CD14-positive monocyte (primary cell): ENCODE measurements around the gene ELN. TPM values are rescaled to one million over a fixed set of nuclear protein-coding genes. Genes with fewer than 3 reads are reported as not detected.

Experiments used
- DNase-seq, 3 donors: peaks; one replicate each; pipeline ENCODE4 v3.0.0-alpha.2; 2011 to 2022
- H2AFZ ChIP-seq: 2 replicates; pipeline ENCODE4 v1.6.0; 2012; ENCODE audit warnings: mild to moderate bottlenecking, low read depth, low read length, inconsistent platforms; ENCODE audit not compliant: insufficient read depth, poor library complexity, severe bottlenecking
- H3K27ac ChIP-seq, 2 donors: 1 replicate in 1 of 2; 2 replicates in 1 of 2; pipeline ENCODE4 v1.5.1; 2012 to 2013; ENCODE audit warnings: low read length in 2 of 2, control low read depth in 1 of 2, inconsistent platforms in 1 of 2, low read depth in 1 of 2, mild to moderate bottlenecking in 1 of 2
- H3K27me3 ChIP-seq, 2 donors: one replicate each; pipeline versions ENCODE4 v1.6.0 to v1.6.1; 2011 to 2013; ENCODE audit warnings: low read length in 2 of 2; ENCODE audit not compliant: control insufficient read depth in 2 of 2, insufficient read depth in 2 of 2
- H3K36me3 ChIP-seq, 2 donors: replicated peaks in 1 of 2; 1 replicate in 1 of 2; 2 replicates in 1 of 2; pipeline versions ENCODE4 v1.5.1 to v1.6.1; 2012 to 2013; ENCODE audit warnings: low read length in 2 of 2, control low read depth in 1 of 2, inconsistent platforms in 1 of 2, mild to moderate bottlenecking in 1 of 2; ENCODE audit not compliant: insufficient read depth in 2 of 2, control insufficient read depth in 1 of 2
- H3K4me1 ChIP-seq, 2 donors: 1 replicate in 1 of 2; 2 replicates in 1 of 2; pipeline versions ENCODE4 v1.5.1 to v1.6.1; 2012 to 2013; ENCODE audit warnings: low read length in 2 of 2, control low read depth in 1 of 2, inconsistent platforms in 1 of 2, mild to moderate bottlenecking in 1 of 2, moderate library complexity in 1 of 2; ENCODE audit not compliant: insufficient read depth in 2 of 2, control insufficient read depth in 1 of 2
- H3K4me2 ChIP-seq: replicated peaks from 2 replicates; pipeline ENCODE3; 2012; ENCODE audit warnings: low read length, moderate library complexity, mild to moderate bottlenecking; ENCODE audit not compliant: poor library complexity, severe bottlenecking; ENCODE audit errors: extremely low read depth
- H3K4me3 ChIP-seq, 3 experiments: fragments of 200-600 bp in 1 of 3; sonication (generic) in 1 of 3; replicated peaks in 1 of 3; 1 replicate in 2 of 3; 2 replicates in 1 of 3; pipeline ENCODE4 v1.5.1; 2011 to 2013; ENCODE audit warnings: low read length in 3 of 3, mild to moderate bottlenecking in 3 of 3, control low read depth in 2 of 3, low read depth in 2 of 3, inconsistent platforms in 1 of 3, moderate library complexity in 1 of 3
- H3K79me2 ChIP-seq: 2 replicates; pipeline ENCODE4 v1.6.0; 2012; ENCODE audit warnings: mild to moderate bottlenecking, control low read depth, inconsistent platforms, low read length, moderate library complexity; ENCODE audit not compliant: insufficient read depth
- H3K9ac ChIP-seq: 2 replicates; pipeline ENCODE4 v1.6.0; 2017; ENCODE audit warnings: low read length, mild to moderate bottlenecking; ENCODE audit not compliant: insufficient read depth, poor library complexity, severe bottlenecking
- H3K9me3 ChIP-seq, 2 donors: replicated peaks in 1 of 2; 1 replicate in 1 of 2; 2 replicates in 1 of 2; pipeline versions ENCODE4 v1.5.1 to v1.6.1; 2012 to 2013; ENCODE audit warnings: low read length in 2 of 2, control low read depth in 1 of 2; ENCODE audit not compliant: control insufficient read depth in 1 of 2, insufficient read depth in 1 of 2
- H4K20me1 ChIP-seq: 2 replicates; pipeline ENCODE4 v1.6.0; 2012; ENCODE audit warnings: mild to moderate bottlenecking, low read length, control low read depth, moderate library complexity; ENCODE audit not compliant: insufficient read depth
- H3K27ac Mint-ChIP-seq, 7 donors: one replicate each; pipeline ENCODE4 v1.8.0; 2020; ENCODE audit warnings: mild to moderate bottlenecking in 7 of 7, mixed read lengths in 7 of 7, moderate library complexity in 6 of 7, inconsistent platforms in 2 of 7
- H3K27me3 Mint-ChIP-seq, 3 donors: one replicate each; pipeline ENCODE4 v1.8.0; 2021 to 2022; ENCODE audit warnings: low read depth in 3 of 3, mild to moderate bottlenecking in 3 of 3, mixed read lengths in 3 of 3, moderate library complexity in 3 of 3, inconsistent platforms in 1 of 3
- H3K36me3 Mint-ChIP-seq, 2 donors: one replicate each; pipeline ENCODE4 v1.8.0; 2020; ENCODE audit warnings: mixed read lengths in 2 of 2, inconsistent platforms in 1 of 2, mild to moderate bottlenecking in 1 of 2
- H3K4me1 Mint-ChIP-seq: one replicate; pipeline ENCODE4 v1.8.0; 2020; ENCODE audit warnings: mild to moderate bottlenecking, mixed read lengths
- H3K4me3 Mint-ChIP-seq, 2 donors: one replicate each; pipeline ENCODE4 v1.8.0; 2020; ENCODE audit warnings: mild to moderate bottlenecking in 2 of 2, mixed read lengths in 2 of 2, moderate library complexity in 1 of 2
- H3K9me3 Mint-ChIP-seq, 7 donors: one replicate each; pipeline ENCODE4 v1.8.0; 2020 to 2022; ENCODE audit warnings: mixed read lengths in 7 of 7, mild to moderate bottlenecking in 6 of 7, moderate library complexity in 6 of 7, inconsistent platforms in 2 of 7
- WGBS: methylation state at CpG from one replicate; pipeline ENCODE4 v1.1.5; 2013; ENCODE audit warnings: missing lambda C conversion rate; ENCODE audit not compliant: insufficient coverage; 5-methylcytosine and 5-hydroxymethylcytosine counted together
- intact Hi-C, 2 donors: fragments of 100-400 bp; cut with micrococcal nuclease; formaldehyde crosslinking; loops; one replicate each; pipeline versions ENCODE4 v1.15.0 to v1.15.1; 2023
- polyA plus RNA-seq, 3 donors: library from polyadenylated mRNA; depleted of rRNA in 1 of 3; unstranded in 2 of 3; stranded (reverse) in 1 of 3; fragments of 300-500 nt in 2 of 3; fragments of >200 nt in 1 of 3; fragmentation: Illumina TruSeq in 2 of 3; gene quantifications; 1 replicate in 2 of 3; 2 replicates in 1 of 3; pipeline ENCODE4 v1.2.3, GENCODE V29; 2012 to 2021
- TF ChIP-seq, protein P1 (sequence below): fragments of 200-600 bp; IDR thresholded peaks from one replicate; pipeline ENCODE4 v1.8.0; 2022; ENCODE audit warnings: antibody characterized with exemption, mild to moderate bottlenecking

ELN gene
- polyA plus RNA-seq, 3 donors = not detected

DNA sequence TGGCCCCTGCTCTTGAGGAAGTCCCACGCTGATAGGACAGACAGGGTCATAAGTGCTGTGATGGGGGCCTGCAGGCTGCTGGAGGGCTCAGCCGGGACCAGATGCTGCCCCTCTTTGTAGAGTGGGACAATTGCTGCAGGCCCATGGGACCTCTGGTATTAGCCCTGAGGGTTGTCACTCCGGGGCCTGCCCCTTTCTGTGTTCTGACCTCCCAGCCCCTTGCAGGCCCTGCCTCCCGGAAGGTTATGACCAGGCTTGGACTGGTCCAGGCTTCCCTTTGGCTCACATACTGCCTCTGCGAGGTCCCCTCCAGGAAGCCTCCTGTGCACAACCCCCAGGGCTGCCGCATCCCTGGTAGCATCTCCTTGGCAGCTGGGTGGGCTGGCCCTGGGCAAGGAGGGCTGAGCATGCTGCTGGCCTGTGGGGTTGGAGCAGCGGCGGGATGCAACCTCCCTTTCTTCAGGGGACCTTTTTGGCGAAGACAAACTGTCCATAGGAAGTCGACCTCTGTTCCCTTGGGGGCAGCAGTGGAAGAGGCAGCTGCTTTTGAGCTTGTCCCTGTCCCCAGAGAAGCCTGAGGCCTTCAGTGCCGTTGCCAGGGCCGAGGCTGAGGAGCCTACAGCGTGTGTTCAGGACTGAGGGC is 64.5 kb downstream of the ELN start:
- H3K9me3 ChIP-seq = no peaks in the 10 kb centered on the region
- TF ChIP-seq, protein P1, sequence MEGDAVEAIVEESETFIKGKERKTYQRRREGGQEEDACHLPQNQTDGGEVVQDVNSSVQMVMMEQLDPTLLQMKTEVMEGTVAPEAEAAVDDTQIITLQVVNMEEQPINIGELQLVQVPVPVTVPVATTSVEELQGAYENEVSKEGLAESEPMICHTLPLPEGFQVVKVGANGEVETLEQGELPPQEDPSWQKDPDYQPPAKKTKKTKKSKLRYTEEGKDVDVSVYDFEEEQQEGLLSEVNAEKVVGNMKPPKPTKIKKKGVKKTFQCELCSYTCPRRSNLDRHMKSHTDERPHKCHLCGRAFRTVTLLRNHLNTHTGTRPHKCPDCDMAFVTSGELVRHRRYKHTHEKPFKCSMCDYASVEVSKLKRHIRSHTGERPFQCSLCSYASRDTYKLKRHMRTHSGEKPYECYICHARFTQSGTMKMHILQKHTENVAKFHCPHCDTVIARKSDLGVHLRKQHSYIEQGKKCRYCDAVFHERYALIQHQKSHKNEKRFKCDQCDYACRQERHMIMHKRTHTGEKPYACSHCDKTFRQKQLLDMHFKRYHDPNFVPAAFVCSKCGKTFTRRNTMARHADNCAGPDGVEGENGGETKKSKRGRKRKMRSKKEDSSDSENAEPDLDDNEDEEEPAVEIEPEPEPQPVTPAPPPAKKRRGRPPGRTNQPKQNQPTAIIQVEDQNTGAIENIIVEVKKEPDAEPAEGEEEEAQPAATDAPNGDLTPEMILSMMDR = no peak
- H3K4me3 ChIP-seq = peak overlapping the region in 2 of 3 experiments; percentile 81 to 87
- Mint-ChIP-seq H3K27ac (peak overlapping the region; percentile 93 to 97 (median 95)), H3K27me3 (no peaks in the 10 kb centered on the region), H3K4me1 (peaks cover 23% of the 10 kb centered on the region), H3K4me3 (peak overlapping the region; percentile 89 to 96), H3K36me3 (peaks cover 23 to 31% of the 10 kb centered on the region in 2 donors), H3K9me3 (peaks cover 0 to 4% (median 0%) of the 10 kb centered on the region in 7 donors)
- no peaks in the 10 kb centered on the region for H3K27me3 ChIP-seq
- H3K4me2 ChIP-seq = peak overlapping the region; percentile 83
- intact Hi-C loops = loop anchor here in 1 of 2 donors (5.0 kb wide), 1 partner anchor 80 kb away; the partner anchor contains the start of gene EIF4H
- H3K27ac ChIP-seq = peak overlapping the region; percentile 75 to 95
- peaks cover 9 to 11% of the 10 kb centered on the region in 2 donors for H3K36me3 ChIP-seq
- WGBS = 51% methylated on average over 12 of the region's 13 CpGs
- H3K4me1 ChIP-seq = peaks cover 29 to 36% of the 10 kb centered on the region in 2 donors
- peaks cover 22% of the 10 kb centered on the region for H3K79me2 ChIP-seq
- DNase-seq = no peak
- H3K9ac ChIP-seq = peak overlapping the region; percentile 91
- peaks cover 15% of the 10 kb centered on the region for H4K20me1 ChIP-seq
- peak overlapping the region; percentile 75 for H2AFZ ChIP-seq

DNA sequence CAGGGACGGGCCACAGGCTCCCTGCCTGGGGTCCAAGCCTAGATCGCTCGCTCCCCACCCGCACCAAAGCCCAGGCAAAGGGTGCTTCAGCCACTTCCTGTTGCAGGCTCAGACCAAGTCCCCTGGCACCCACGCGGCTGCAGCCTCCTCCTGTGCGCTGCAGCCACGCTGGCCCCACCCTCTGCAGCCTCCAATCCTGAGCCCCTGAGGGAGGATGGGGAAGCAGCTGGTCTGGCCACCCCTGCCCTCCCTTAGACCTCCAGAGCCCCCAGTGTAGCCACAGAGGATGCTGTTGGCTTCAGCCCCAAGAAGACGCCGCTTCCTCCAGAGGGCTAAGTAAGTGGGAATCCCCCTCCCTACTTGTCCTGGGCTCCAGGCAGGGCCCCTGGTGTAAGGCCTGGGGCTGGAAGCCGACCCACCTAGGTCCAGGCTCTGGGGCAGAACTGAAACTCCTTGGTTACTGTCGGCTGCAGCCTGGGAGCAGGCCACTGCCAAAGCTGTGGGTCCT is 65.0 kb downstream of the ELN start:
- no peaks in the 10 kb centered on the region for H3K27me3 ChIP-seq
- Mint-ChIP-seq H3K27me3 (no peaks in the 10 kb centered on the region), H3K27ac (peak overlapping the region; percentile 93 to 97 (median 95)), H3K4me3 (peak overlapping the region; percentile 89 to 96), H3K4me1 (peaks cover 23% of the 10 kb centered on the region), H3K36me3 (peaks cover 26 to 31% of the 10 kb centered on the region in 2 donors), H3K9me3 (peaks cover 0 to 6% (median 2%) of the 10 kb centered on the region in 7 donors)
- intact Hi-C loops = loop anchor here in 1 of 2 donors (1.0 to 5.0 kb wide), 2 partner anchors 9 to 79 kb away; partner anchors contain the start of gene EIF4H
- TF ChIP-seq, protein P1 = no peak
- peak overlapping the region; percentile 75 to 95 for H3K27ac ChIP-seq
- peak overlapping the region; percentile 91 for H3K9ac ChIP-seq
- no peaks in the 10 kb centered on the region for H3K9me3 ChIP-seq
- WGBS = under 1% methylated on average over 8 of the region's 12 CpGs
- peaks cover 14 to 17% of the 10 kb centered on the region in 2 donors for H3K36me3 ChIP-seq
- H3K4me2 ChIP-seq = peak overlapping the region; percentile 83
- peaks cover 22% of the 10 kb centered on the region for H3K79me2 ChIP-seq
- H3K4me1 ChIP-seq = peaks cover 29 to 36% of the 10 kb centered on the region in 2 donors
- peak overlapping the region; percentile 75 for H2AFZ ChIP-seq
- peaks cover 15% of the 10 kb centered on the region for H4K20me1 ChIP-seq
- DNase-seq = peak; percentile 71 to 72 (median 71)
- peak overlapping the region; percentile 67 to 87 (median 81) for H3K4me3 ChIP-seq
